ENCODE results near the gene CTCFL. TPM values are rescaled to one million over a fixed set of nuclear protein-coding genes. Genes with fewer than 3 reads are reported as not detected.

The CTCFL gene
- total RNA-seq = not detected in 2 replicates

GRCh38 chr20:57524511-57525176 lies at the start of gene CTCFL:
TSS of gene CTCFL (minus strand) at chr20:57525140. CDS start at chr20:57524205, 935 bp downstream.
- no peak for DNase-seq

GRCh38 chr20:57573894-57574293 lies 49.0 kb upstream of the CTCFL start:
- no peak for DNase-seq

GRCh38 chr20:57573242-57573641 lies 48.3 kb upstream of the CTCFL start:
- no peak for DNase-seq

GRCh38 chr20:57571782-57572416 lies 47.0 kb upstream of the CTCFL start:
- DNase-seq = no peak

GRCh38 chr20:57570920-57571319 lies 46.0 kb upstream of the CTCFL start:
- DNase-seq = no peak

DNA sequence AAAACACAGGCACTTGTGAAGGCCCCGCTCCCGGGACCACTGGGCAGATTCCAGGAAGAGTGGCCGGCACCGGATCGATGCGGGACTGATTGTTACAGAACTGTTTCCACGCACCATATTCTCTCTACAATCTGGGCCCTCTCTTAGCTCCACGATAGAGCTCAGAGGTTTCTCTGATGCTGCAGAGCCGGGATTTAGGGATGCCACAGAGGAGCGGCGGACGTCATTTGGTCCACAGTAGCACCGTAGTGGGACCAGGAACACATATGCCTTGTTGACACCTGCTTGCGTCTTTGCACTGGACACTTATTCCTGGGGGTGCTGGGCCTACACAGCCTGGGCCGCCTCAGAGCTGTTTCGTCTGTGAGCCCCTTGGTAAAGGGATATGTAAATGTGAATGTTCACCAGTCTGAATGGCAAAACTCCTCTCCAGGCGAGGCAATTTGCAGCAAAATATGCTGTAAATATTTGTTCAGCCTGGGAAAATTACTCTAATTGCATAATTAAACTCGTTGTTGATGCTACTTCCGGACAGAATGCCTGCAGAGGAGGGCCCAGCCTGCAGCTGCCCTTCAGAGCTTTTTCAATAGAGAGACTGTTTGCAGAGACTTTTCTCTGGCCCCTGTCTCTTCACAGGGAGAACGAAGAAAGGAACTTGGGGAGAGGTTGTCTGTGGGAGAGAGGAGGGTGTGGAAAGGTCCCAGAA lies 45.4 kb upstream of the CTCFL start:
- no peak for DNase-seq

DNA sequence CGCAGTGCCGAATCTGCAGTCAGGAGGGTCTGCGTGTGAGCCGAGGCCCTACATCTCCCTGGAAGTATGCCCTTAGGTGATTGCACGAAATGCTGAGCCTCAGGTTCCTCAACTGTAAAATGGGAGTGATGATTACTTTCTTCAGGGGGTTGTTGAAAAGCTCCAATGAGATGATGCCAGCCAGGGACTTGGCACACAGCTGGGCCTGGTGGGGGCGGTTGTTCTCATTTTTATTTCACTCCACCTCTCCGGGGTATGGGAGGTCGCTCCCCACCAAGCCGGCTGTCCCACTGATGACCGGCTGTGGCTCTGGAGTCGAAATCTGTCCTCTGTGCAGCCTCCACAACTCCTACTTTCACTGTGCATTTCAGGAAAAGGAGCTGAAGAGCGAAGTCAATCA lies 44.0 kb upstream of the CTCFL start:
- DNase-seq = no peak

DNA sequence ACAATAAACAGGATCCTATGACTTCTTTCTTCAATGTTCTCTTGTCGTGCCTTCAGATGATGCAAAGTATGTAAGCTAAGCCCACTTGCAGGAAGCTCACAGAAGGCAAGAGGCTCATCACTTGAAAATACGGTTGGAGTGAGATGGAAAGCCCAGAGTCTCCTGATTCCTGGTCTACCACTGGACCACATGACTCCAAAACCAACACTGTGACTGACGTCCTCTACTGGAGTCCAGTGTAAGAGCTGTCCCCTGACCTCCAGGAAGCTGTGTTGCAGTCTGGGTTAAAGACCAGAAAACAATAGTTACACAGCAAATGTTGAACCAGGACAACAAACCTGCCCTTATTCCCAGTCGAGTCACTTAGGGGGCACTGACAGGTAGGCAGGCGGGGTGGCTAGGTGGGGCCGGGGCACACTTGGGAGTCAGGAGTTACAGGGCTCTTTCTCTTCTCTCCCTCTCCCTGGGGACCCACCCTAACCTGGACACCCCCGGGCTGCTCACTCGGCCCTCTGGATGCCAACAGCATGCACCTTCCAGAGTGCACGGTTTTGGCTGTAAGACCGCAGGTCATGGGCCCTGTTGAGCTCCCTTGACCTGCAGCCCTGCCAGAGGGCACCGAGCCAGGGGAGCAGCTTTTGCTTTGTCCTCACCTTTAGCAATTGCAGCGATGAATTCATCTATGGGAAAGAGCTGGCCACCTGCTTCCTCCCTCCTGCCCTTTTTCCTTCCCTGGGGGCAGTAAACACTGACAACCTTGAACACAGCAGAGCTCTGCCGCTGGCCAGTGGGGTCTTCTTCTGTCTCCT lies 43.4 kb upstream of the CTCFL start:
- no peak for DNase-seq

DNA sequence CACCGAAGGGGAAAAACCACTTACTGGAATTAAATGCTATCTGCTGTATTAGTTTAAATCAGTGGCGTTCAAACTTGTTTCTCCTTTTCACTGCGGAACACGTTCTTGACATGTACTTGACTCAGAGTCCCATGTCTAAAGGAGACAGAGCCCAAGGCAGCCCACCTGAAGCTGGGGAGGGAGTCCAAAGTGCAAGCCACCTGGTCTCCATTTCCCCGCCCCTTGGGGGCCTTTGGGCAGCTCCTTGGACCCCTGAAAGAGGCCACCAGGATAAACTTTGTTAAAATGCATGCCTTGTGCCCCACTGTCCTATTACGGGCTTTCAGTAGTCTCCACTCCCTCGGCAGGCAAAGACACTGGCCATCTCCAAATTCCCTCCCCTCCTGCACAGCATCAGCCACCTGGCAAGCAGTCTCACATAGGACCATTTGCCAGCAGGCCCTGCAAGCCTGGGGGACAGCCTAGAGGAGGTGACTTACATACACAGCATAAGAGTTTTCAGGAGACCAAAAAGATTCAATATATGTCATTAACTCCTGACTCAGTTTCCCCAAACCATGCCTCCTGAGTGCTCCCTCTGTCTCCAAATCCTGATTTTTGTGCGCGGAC lies 42.6 kb upstream of the CTCFL start:
- no peak for DNase-seq

DNA sequence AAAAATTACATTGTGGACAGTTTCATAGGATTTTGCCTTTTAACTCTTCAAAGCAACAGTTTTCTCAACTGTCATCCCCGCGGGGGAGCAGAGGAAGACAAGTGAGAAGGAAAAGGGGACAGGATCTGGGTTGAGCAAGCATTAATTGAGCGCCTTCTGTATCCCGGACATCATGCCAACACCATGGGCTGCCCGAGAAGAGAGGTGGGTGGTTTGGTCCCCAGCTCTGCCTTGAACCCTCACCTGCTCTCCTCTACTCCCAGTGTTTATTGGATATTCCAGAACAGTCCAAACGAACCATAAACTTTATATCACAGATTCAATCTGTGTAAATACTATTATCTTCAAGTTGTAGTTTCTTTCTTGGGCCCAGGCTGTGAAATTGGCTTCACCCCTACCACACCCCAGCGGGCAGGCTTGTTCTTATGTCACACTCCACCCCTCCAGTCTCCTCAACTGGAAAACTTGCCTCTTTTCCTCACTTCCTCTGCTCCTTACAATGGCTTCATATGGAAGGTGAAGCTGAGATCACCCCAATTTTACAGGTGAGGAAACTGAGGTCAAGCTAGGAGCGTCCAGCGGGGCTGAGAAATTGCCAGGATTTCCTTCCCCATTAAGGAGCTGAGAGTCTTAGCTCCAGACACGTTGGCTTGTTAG lies 42.0 kb upstream of the CTCFL start:
- DNase-seq = no peak

DNA sequence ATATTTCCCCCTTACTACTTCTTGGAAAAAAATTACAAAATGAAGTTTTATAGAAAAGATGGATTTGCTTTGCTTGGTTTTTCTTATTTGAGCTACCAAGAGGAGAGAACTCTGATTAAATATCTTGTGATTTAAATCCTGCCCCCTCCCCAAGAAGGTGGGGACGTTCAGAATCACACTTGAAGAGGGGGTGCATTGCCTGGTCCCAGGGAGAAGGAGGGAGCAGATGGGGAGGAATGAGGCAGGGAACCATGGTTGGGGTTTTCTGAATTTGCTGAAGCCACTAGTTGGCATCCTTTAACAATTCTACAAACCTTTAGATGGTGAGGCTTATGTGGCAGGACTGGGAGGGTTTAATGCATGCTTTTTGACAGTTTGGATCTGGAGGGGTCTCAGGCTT lies 41.5 kb upstream of the CTCFL start:
- no peak for DNase-seq

DNA sequence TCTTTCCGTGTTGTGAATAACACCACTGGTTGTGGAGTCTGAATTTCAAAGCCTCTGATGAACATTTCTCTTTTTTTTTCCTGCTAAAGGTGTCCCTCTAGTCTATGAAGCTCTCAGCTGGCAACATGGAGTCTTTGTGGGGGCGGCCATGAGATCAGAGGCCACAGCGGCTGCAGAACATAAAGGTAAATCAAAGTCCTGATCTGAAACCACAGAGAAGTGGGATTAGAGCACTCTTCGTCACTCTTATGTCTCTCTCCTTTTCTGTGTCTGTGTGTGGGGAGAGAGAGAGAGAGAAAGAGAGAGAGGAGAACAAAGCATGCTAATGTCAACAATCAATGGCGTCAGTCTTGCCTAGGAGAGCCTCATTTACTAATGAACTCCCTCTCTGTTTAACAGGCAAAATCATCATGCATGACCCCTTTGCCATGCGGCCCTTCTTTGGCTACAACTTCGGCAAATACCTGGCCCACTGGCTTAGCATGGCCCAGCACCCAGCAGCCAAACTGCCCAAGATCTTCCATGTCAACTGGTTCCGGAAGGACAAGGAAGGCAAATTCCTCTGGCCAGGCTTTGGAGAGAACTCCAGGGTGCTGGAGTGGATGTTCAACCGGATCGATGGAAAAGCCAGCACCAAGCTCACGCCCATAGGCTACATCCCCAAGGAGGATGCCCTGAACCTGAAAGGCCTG lies 40.2 kb upstream of the CTCFL start:
- DNase-seq = no peak

GRCh38 chr20:57564180-57564802 lies 39.4 kb upstream of the CTCFL start:
- no peak for DNase-seq

DNA sequence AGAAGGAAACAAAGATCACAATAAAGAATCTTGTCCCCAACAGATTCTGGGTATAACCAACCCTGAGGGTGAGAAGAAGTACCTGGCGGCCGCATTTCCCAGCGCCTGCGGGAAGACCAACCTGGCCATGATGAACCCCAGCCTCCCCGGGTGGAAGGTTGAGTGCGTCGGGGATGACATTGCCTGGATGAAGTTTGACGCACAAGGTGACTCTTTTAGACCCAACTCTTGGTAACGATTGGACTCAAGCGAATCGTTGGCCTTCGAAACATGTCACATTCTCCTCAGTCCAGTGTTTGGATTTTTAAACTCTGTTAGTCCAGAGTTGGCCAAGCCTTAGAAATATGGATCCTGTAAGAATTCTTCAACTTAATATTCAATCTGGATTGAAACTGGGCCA lies 38.6 kb upstream of the CTCFL start:
- no peak for DNase-seq

GRCh38 chr20:57562541-57563465 lies 37.9 kb upstream of the CTCFL start:
- no peak for DNase-seq

DNA sequence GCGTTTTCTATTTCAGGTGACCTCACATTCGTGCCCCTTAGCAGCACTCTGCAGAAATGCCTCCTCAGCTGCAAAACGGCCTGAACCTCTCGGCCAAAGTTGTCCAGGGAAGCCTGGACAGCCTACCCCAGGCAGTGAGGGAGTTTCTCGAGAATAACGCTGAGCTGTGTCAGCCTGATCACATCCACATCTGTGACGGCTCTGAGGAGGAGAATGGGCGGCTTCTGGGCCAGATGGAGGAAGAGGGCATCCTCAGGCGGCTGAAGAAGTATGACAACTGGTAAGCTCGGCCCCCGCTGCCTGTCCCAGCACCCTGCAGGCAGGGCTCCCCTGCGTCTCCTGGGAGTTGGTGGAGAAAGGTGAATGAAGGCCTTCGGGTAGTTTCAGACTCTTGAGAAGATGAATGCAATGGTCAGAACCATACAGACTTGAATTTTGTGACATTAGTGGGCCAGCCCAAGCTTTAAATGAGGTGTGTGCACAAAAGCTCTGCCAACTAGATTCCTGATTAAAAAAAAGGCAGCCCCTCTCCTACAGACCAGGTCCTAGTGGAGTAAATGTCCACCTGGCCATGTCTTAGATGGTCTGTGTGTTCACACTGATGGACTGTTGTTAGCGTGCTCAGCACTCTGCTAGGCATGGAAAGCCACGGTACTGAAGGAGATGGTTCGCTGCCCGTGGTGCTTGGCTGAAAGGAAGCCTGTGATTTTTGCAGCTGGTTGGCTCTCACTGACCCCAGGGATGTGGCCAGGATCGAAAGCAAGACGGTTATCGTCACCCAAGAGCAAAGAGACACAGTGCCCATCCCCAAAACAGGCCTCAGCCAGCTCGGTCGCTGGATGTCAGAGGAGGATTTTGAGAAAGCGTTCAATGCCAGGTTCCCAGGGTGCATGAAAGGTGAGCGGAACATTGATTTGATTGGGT lies 36.7 kb upstream of the CTCFL start:
- no peak for DNase-seq

DNA sequence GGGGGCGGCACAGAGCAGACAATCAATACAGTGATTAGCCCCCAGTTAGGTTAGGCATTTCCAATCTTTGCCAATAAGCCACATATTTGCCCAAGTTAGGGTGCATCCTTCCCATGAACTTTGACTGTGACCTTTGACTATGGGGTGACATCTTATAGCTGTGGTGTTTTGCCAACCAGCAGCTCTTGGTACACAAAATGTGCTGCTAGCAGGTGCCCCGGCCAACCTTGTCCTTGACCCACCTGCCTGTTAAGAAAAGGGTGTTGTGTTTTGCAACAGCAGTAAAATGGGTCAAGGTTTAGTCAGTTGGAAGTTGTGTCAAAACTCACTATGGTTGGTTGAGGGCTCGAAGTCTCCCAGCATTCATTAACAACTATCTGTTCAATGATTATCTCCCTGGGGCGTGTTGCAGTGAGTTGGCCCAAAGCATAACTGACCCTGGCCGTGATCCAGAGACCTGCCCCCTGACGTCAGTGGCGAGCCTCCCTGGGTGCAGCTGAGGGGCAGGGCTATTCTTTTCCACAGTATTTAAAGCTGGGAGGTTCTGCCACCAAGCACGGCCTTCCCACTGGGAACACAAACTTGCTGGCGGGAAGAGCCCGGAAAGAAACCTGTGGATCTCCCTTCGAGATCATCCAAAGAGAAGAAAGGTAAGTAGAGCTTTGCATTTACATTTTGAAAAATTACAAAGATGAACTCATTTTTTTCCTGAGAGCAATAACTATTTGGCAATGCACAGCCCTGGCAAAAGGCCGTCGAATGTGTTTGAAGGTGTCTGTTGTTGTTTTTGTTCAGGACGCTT lies 35.8 kb upstream of the CTCFL start, which contains the start of gene PCK1:
TSS of gene PCK1 (plus strand) at position 557 of the 802 bp plus-strand sequence. CDS start 302 bp downstream, outside the sequence.
- DNase-seq = no peak

Data from dermis blood vessel endothelial cell (primary cell).